Small intestine (tissue), 16 donors: Measurements from ENCODE around the gene HSBP1. TPM values are rescaled to one million over a fixed set of nuclear protein-coding genes. Genes with fewer than 3 reads are reported as not detected.

Source experiments
- DNase-seq, 2 donors: peaks; one replicate each; pipeline versions ENCODE4 v3.0.0 to v3.0.0-alpha.2; 2013
- FAIRE-seq: peaks from 2 replicates; lab custom pipeline; 2012; peaks lifted over from hg19 to GRCh38; lab: Jason Lieb, UNC
- H3K27ac ChIP-seq, 3 donors: one replicate each; pipeline ENCODE4 v1.5.1; 2013; ENCODE audit warnings: low read length in 2 of 3, mild to moderate bottlenecking in 2 of 3, control low read depth in 1 of 3, inconsistent platforms in 1 of 3, low read depth in 1 of 3, moderate library complexity in 1 of 3
- H3K27me3 ChIP-seq, 3 donors: one replicate each; pipeline ENCODE4 v1.6.1; 2013; ENCODE audit warnings: low read length in 3 of 3, inconsistent platforms in 1 of 3; ENCODE audit not compliant: control insufficient read depth in 3 of 3, insufficient read depth in 3 of 3
- H3K36me3 ChIP-seq, 3 donors: one replicate each; pipeline ENCODE4 v1.6.1; 2013; ENCODE audit warnings: low read length in 3 of 3, inconsistent platforms in 1 of 3, low read depth in 1 of 3, mild to moderate bottlenecking in 1 of 3, moderate library complexity in 1 of 3; ENCODE audit not compliant: control insufficient read depth in 3 of 3, insufficient read depth in 2 of 3
- H3K4me1 ChIP-seq, 3 donors: one replicate each; pipeline ENCODE4 v1.6.1; 2013; ENCODE audit warnings: low read length in 2 of 3, inconsistent platforms in 1 of 3, low read depth in 1 of 3, mild to moderate bottlenecking in 1 of 3, moderate library complexity in 1 of 3; ENCODE audit not compliant: control insufficient read depth in 3 of 3, insufficient read depth in 2 of 3
- H3K4me3 ChIP-seq, 3 donors: one replicate each; pipeline ENCODE4 v1.5.1; 2013; ENCODE audit warnings: low read length in 3 of 3, control low read depth in 1 of 3, inconsistent platforms in 1 of 3, low read depth in 1 of 3, mild to moderate bottlenecking in 1 of 3, moderate library complexity in 1 of 3
- H3K9me3 ChIP-seq, 2 donors: one replicate each; pipeline ENCODE4 v1.6.1; 2013; ENCODE audit warnings: low read depth in 1 of 2, low read length in 1 of 2; ENCODE audit not compliant: control insufficient read depth in 2 of 2, insufficient read depth in 1 of 2
- WGBS, 3 donors: extraction: QIAGEN DNeasy Blood & Tissue Kit; methylation state at CpG; one replicate each; pipeline ENCODE4 v1.1.7; 2013; 5-methylcytosine and 5-hydroxymethylcytosine counted together
- long read RNA-seq, 10 donors: transcript quantifications; one replicate each; lab custom pipeline, GENCODE V29; 2026
- polyA plus RNA-seq, 4 donors: library from polyadenylated mRNA; stranded (reverse) in 3 of 4; unstranded in 1 of 4; fragments of 200-250 nt in 3 of 4; fragments of 120-200 nt in 1 of 4; gene quantifications; one replicate each; pipeline versions ENCODE4 v1.2.1 to v1.2.3, GENCODE V29; 2013
- donor health status: healthy with polysubstance abuse.
- donor health status: control.
- donor health status: control.
- donor health status: Bipolar disorder and iron deficiency.
- donor health status: healthy.

The HSBP1 gene
- 100 to 1,000 TPM in 1 of 4 donors, 10 to 100 TPM in 3; 30.5 to 113 (median 44.4) TPM for polyA plus RNA-seq
- long read RNA-seq, donor 1: 0 reads
- long read RNA-seq, donor 2, full-length matches to known transcripts: 72 of 72 reads
- long read RNA-seq, donor 2, partial matches to known transcripts: 0 of 72 reads
- long read RNA-seq, donor 2, other reads (novel, unspliced or antisense): 0 of 72 reads
- long read RNA-seq, donor 3, full-length matches to known transcripts: 142 of 142 reads
- long read RNA-seq, donor 3, partial matches to known transcripts: 0 of 142 reads
- long read RNA-seq, donor 3, other reads (novel, unspliced or antisense): 0 of 142 reads
- long read RNA-seq, donor 4, full-length matches to known transcripts: 7 of 7 reads
- long read RNA-seq, donor 4, partial matches to known transcripts: 0 of 7 reads
- long read RNA-seq, donor 4, other reads (novel, unspliced or antisense): 0 of 7 reads
- long read RNA-seq, donor 5, full-length matches to known transcripts: 47 of 47 reads
- long read RNA-seq, donor 5, partial matches to known transcripts: 0 of 47 reads
- long read RNA-seq, donor 5, other reads (novel, unspliced or antisense): 0 of 47 reads
- long read RNA-seq, donor 6, full-length matches to known transcripts: 132 of 132 reads
- long read RNA-seq, donor 6, partial matches to known transcripts: 0 of 132 reads
- long read RNA-seq, donor 6, other reads (novel, unspliced or antisense): 0 of 132 reads
- long read RNA-seq, donor 7, full-length matches to known transcripts: 309 of 317 reads
- long read RNA-seq, donor 7, partial matches to known transcripts: 0 of 317 reads
- long read RNA-seq, donor 7, other reads (novel, unspliced or antisense): 8 of 317 reads
- long read RNA-seq, donor 8, full-length matches to known transcripts: 13 of 13 reads
- long read RNA-seq, donor 8, partial matches to known transcripts: 0 of 13 reads
- long read RNA-seq, donor 8, other reads (novel, unspliced or antisense): 0 of 13 reads
- long read RNA-seq, donor 9, full-length matches to known transcripts: 34 of 34 reads
- long read RNA-seq, donor 9, partial matches to known transcripts: 0 of 34 reads
- long read RNA-seq, donor 9, other reads (novel, unspliced or antisense): 0 of 34 reads
- long read RNA-seq, donor 10, full-length matches to known transcripts: 186 of 193 reads
- long read RNA-seq, donor 10, partial matches to known transcripts: 7 of 193 reads
- long read RNA-seq, donor 10, other reads (novel, unspliced or antisense): 0 of 193 reads

- Histone ChIP-seq H3K27me3 (no peaks in the 10 kb centered on the region), H3K36me3 (peaks cover 0 to 10% (median 0%) of the 10 kb centered on the region in 3 donors), H3K4me1 (peaks cover 2 to 7% (median 5%) of the 10 kb centered on the region in 3 donors), H3K9me3 (no peaks in the 10 kb centered on the region), H3K27ac (peak within 1 kb of the TSS; percentile 41 to 89 (median 58)), H3K4me3 (peak within 1 kb of the TSS; percentile 78 to 96 (median 85))
- DNase-seq (peak; percentile 94 to 96), FAIRE-seq (no peak)
- WGBS, 3 donors: 1% methylated on average over 56 to 76 of the region's 76 CpGs
These were observed at the start of gene HSBP1 for GRCh38 chr16:83807710-83808572. TSS of gene HSBP1 (plus strand) at chr16:83807978. CDS start at chr16:83808077, 99 bp downstream.

- FAIRE-seq (no peak), DNase-seq (no peak)
- Histone ChIP-seq H3K27me3 (no peaks in the 10 kb centered on the region), H3K27ac (no peak overlapping the region), H3K4me3 (no peak overlapping the region), H3K4me1 (no peaks in the 10 kb centered on the region), H3K9me3 (peaks cover 0 to 2% of the 10 kb centered on the region in 2 donors), H3K36me3 (no peaks in the 10 kb centered on the region)
- 50 to 67% (median 57%) methylated on average over 11 of the region's 11 CpGs for WGBS, 3 donors
These were observed 45.4 kb upstream of the HSBP1 start for GRCh38 chr16:83762141-83762991.

- no peaks in the 10 kb centered on the region for H3K4me1 ChIP-seq
- WGBS, 3 donors: 84 to 90% (median 86%) methylated on average over 5 of the region's 5 CpGs
- H3K27ac ChIP-seq: no peak overlapping the region
- H3K36me3 ChIP-seq: no peaks in the 10 kb centered on the region
- FAIRE-seq (no peak), DNase-seq (no peak)
- H3K9me3 ChIP-seq: peaks cover 0 to 2% of the 10 kb centered on the region in 2 donors
- H3K27me3 ChIP-seq: no peaks in the 10 kb centered on the region
- no peak overlapping the region for H3K4me3 ChIP-seq
These were observed 44.8 kb upstream of the HSBP1 start for GRCh38 chr16:83762992-83763358.

DNA sequence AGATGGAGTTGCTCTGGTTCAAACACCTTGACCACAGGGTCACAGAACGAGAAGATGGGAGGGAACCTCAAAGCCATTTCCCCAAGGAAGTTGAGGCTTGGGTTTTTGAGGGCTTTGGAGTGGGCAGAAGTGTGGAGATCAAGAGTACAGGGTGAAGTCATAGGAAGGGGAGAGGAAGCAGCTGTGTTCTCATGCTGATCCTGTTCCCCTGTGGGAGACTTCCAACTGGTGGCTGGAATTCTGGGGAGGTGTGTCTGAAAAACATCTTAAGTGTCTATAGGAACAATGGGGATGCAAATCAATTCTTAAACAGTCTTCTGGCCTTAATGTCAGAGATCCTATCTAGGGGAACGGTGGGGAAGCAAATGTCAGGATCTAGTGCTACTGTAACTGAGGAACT is 38.8 kb upstream of the HSBP1 start:
- no peaks in the 10 kb centered on the region for H3K36me3 ChIP-seq
- H3K9me3 ChIP-seq: peaks cover 0 to 2% of the 10 kb centered on the region in 2 donors
- no peaks in the 10 kb centered on the region for H3K4me1 ChIP-seq
- DNase-seq: no peak
- H3K27ac ChIP-seq: no peak overlapping the region
- WGBS, 3 donors: 41 to 46% (median 45%) methylated on average over 2 of the region's 2 CpGs
- H3K27me3 ChIP-seq: no peaks in the 10 kb centered on the region
- no peak overlapping the region for H3K4me3 ChIP-seq
- FAIRE-seq: no peak

GRCh38 chr16:83769397-83770008 is 38.3 kb upstream of the HSBP1 start:
- 43 to 57% (median 47%) methylated on average over 5 of the region's 5 CpGs for WGBS, 3 donors
- no peak overlapping the region for H3K27ac ChIP-seq
- H3K9me3 ChIP-seq: peaks cover 0 to 2% of the 10 kb centered on the region in 2 donors
- no peaks in the 10 kb centered on the region for H3K27me3 ChIP-seq
- H3K36me3 ChIP-seq: no peaks in the 10 kb centered on the region
- H3K4me1 ChIP-seq: no peaks in the 10 kb centered on the region
- no peak for FAIRE-seq
- no peak overlapping the region for H3K4me3 ChIP-seq
- no peak for DNase-seq

DNA sequence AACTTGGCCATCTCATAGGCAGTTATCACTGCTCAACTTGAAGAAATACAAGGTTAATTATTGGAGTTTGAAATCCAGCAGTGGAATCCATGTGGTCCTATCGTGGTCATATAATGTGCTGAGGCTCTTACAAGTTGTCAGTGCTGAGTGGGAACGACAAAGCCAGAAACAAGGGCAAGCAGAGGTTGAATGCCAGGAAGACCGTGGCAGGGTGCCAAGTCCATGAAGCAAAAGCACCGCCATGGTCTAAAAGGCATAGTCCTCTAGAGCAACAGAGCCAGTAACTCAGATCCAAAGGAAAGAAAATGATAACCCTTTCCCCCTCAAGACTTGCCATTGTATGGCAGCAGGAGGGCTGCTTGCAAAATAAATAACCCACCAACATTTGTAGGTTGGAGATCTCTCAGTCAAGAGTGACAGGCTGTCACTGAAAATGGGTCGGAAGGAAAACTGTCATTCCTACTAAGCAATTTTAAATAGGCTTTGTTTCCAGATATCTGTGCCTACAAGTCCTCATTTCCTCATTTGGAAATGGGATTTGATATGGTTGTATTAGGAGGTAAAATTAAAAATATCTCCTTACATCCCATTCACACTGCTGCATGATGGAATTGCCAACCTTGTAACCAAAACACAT is 36.4 kb upstream of the HSBP1 start:
- no peaks in the 10 kb centered on the region for H3K4me1 ChIP-seq
- FAIRE-seq (no peak), DNase-seq (no peak)
- H3K27ac ChIP-seq: no peak overlapping the region
- peaks cover 0 to 2% of the 10 kb centered on the region in 2 donors for H3K9me3 ChIP-seq
- WGBS, 3 donors: 45 to 59% (median 58%) methylated on average over 5 of the region's 5 CpGs
- H3K27me3 ChIP-seq: no peaks in the 10 kb centered on the region
- H3K4me3 ChIP-seq: no peak overlapping the region
- H3K36me3 ChIP-seq: no peaks in the 10 kb centered on the region
